HL-60 (cell line): ENCODE data around the gene SLC25A23.

ENCODE experiments used
- TF ChIP-seq, protein P1 (sequence below): IDR thresholded peaks from 2 replicates; pipeline ENCODE4 v1.6.1; 2012; ENCODE audit warnings: low read depth; ENCODE audit not compliant: insufficient replicate concordance
- TF ChIP-seq, protein P2 (sequence below): IDR thresholded peaks from one replicate; pipeline ENCODE4 v1.5.1; 2011; ENCODE audit warnings: low read length, control low read depth, inconsistent platforms; ENCODE audit not compliant: insufficient read depth

DNA sequence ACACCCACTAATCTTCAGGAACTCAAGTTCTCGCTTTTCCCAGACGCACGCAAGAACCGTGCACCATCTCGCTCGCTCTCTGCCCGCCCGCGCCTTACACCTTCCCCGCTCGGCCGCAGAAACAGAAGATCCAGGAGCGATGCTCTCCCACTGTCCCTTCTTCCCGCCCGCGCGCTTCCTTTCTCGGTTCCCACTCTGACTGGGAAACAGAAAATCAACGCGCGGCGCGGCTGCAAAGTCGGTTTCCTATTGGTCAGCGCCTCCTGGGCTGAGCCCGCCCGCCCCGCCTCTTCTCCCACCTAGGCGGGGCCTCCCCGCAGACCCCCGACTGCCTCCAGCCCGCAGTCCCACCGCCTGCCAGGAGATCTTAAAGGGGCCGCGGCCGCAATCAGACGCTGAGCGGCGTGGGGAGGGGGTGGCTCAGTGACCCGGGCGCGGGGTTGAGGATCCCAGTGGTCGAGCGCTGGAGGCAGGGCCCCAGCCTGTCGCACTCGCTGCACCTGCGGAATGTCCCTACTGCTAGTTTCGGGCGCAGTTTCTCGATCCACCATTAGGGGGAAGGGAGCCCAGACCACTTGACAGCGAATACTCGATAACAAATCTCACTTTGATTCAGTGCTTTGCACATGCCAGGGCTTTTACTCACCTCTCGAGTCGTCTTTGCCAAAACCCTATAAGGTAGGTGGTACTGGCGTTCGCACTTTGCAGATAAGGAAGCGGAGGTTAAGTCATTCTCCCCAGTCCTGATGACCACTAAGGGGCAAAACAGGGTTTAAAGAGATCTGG is 700 bp upstream of the SLC25A23 start:
- TF ChIP-seq, protein P1, sequence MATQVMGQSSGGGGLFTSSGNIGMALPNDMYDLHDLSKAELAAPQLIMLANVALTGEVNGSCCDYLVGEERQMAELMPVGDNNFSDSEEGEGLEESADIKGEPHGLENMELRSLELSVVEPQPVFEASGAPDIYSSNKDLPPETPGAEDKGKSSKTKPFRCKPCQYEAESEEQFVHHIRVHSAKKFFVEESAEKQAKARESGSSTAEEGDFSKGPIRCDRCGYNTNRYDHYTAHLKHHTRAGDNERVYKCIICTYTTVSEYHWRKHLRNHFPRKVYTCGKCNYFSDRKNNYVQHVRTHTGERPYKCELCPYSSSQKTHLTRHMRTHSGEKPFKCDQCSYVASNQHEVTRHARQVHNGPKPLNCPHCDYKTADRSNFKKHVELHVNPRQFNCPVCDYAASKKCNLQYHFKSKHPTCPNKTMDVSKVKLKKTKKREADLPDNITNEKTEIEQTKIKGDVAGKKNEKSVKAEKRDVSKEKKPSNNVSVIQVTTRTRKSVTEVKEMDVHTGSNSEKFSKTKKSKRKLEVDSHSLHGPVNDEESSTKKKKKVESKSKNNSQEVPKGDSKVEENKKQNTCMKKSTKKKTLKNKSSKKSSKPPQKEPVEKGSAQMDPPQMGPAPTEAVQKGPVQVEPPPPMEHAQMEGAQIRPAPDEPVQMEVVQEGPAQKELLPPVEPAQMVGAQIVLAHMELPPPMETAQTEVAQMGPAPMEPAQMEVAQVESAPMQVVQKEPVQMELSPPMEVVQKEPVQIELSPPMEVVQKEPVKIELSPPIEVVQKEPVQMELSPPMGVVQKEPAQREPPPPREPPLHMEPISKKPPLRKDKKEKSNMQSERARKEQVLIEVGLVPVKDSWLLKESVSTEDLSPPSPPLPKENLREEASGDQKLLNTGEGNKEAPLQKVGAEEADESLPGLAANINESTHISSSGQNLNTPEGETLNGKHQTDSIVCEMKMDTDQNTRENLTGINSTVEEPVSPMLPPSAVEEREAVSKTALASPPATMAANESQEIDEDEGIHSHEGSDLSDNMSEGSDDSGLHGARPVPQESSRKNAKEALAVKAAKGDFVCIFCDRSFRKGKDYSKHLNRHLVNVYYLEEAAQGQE = no peak
- TF ChIP-seq, protein P2, sequence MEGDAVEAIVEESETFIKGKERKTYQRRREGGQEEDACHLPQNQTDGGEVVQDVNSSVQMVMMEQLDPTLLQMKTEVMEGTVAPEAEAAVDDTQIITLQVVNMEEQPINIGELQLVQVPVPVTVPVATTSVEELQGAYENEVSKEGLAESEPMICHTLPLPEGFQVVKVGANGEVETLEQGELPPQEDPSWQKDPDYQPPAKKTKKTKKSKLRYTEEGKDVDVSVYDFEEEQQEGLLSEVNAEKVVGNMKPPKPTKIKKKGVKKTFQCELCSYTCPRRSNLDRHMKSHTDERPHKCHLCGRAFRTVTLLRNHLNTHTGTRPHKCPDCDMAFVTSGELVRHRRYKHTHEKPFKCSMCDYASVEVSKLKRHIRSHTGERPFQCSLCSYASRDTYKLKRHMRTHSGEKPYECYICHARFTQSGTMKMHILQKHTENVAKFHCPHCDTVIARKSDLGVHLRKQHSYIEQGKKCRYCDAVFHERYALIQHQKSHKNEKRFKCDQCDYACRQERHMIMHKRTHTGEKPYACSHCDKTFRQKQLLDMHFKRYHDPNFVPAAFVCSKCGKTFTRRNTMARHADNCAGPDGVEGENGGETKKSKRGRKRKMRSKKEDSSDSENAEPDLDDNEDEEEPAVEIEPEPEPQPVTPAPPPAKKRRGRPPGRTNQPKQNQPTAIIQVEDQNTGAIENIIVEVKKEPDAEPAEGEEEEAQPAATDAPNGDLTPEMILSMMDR = peak; percentile 55
